Choroid plexus epithelial cell (primary cell): ENCODE results near the gene CDHR2.

Experiments
- DNase-seq: peaks from one replicate; pipeline ENCODE4 v3.0.0-alpha.2; 2010; ENCODE audit warnings: low read depth
- H3K4me3 ChIP-seq: 2 replicates; pipeline ENCODE4 v1.5.1; 2011; ENCODE audit warnings: low read depth, mild to moderate bottlenecking, control low read depth, low read length, moderate library complexity
- CTCF ChIP-seq: conservative IDR thresholded peaks from 2 replicates; pipeline ENCODE4 v1.5.1; 2011; ENCODE audit warnings: low read depth, mild to moderate bottlenecking, control low read depth, inconsistent platforms, low read length, moderate library complexity

CDHR2 gene

GRCh38 chr5:176559683-176560082 lies 10.5 kb downstream of the CDHR2 start:
- TF ChIP-seq CTCF = peak; percentile 2
- H3K4me3 ChIP-seq = no peak overlapping the region
- no peak for DNase-seq

GRCh38 chr5:176560364-176560763 lies 11.2 kb downstream of the CDHR2 start:
- H3K4me3 ChIP-seq = no peak overlapping the region
- TF ChIP-seq CTCF = no peak
- no peak for DNase-seq

GRCh38 chr5:176561259-176561658 lies 12.1 kb downstream of the CDHR2 start:
- no peak overlapping the region for H3K4me3 ChIP-seq
- no peak for TF ChIP-seq CTCF
- DNase-seq = no peak

- no peak for DNase-seq
- no peak overlapping the region for H3K4me3 ChIP-seq
- TF ChIP-seq CTCF = no peak
Observed at GRCh38 chr5:176562189-176562588, 13.0 kb downstream of the CDHR2 start.

- no peak for DNase-seq
- no peak overlapping the region for H3K4me3 ChIP-seq
- no peak for TF ChIP-seq CTCF
Observed at GRCh38 chr5:176564002-176564401, 14.9 kb downstream of the CDHR2 start.

GRCh38 chr5:176565760-176566288 lies 16.7 kb downstream of the CDHR2 start:
- TF ChIP-seq CTCF = no peak
- H3K4me3 ChIP-seq = no peak overlapping the region
- DNase-seq = no peak

- no peak overlapping the region for H3K4me3 ChIP-seq
- no peak for DNase-seq
- no peak for TF ChIP-seq CTCF
Observed at GRCh38 chr5:176568657-176569056, 19.5 kb downstream of the CDHR2 start.
